GM23248 (cell line): ENCODE measurements around the gene USP36.

Source experiments
- EZH2 ChIP-seq: fragments of 200-600 bp; sonication (generic); IDR thresholded peaks from 2 replicates; pipeline ENCODE4 v1.6.1; 2018; ENCODE audit warnings: antibody characterized with exemption, mild to moderate bottlenecking; ENCODE audit not compliant: insufficient read depth, poor library complexity, severe bottlenecking
- EZH2phosphoT487 ChIP-seq: fragments of 200-600 bp; sonication (generic); IDR thresholded peaks from 2 replicates; pipeline ENCODE4 v1.6.1; 2018; ENCODE audit warnings: antibody characterized with exemption, moderate library complexity, mild to moderate bottlenecking, low read depth; ENCODE audit not compliant: insufficient read depth

GRCh38 chr17:78885956-78886355 is 45.3 kb upstream of the USP36 start:
- TF ChIP-seq EZH2: no peak
- TF ChIP-seq EZH2phosphoT487: no peak
